ENCODE measurements around the gene PNLDC1.

DNA sequence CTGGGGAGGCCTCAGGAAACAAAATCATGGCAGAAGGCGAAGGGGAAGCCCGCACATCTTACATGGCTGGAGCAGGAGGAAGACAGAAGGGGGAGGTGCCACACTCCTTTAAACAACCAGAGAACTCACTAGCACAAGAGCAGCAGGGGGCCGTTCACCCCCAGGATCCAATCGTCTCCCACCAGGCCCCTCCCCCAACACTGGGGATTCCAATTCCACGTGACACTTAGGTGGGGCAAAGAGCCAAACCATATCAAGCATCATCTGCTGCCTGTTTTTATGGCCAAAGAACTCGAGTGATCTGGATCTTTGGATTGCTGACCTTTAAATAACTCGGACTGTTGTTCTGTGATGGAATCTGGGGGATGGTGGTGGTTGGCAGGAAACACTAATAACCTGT lies 28.0 kb downstream of the PNLDC1 start:
- TF ChIP-seq CTCF (IDR thresholded peaks at IDR 0.05; ENCODE audit: poor library complexity) (no peak), EZH2phosphoT487 (IDR thresholded peaks at IDR 0.05; ENCODE audit: low read depth, severe bottlenecking, unreplicated experiment) (no peak)

Measured in hepatocyte (in vitro differentiated cells).